NCI-H82 treated with DMSO at 0.1 percent for 48 hours (cell line): ENCODE data around the gene SUN5.
"Not testable (repeated sequence)": the region's sequence is repeated elsewhere in the genome, so short reads cannot be mapped to it uniquely, and the experiment has no call there.

Experiments used
- DNase-seq: peaks from one replicate; lab custom pipeline; 2025; ENCODE audit not compliant: unreplicated experiment; lab: John Stamatoyannopoulos, UW

SUN5 gene

GRCh38 chr20:32978009-32978335 lies 26.3 kb downstream of the SUN5 start:
- no peak for DNase-seq

- no peak for DNase-seq
These were observed 26.8 kb downstream of the SUN5 start for GRCh38 chr20:32977281-32978008.

- no peak for DNase-seq
These were observed 27.5 kb downstream of the SUN5 start for GRCh38 chr20:32976746-32977145.

- DNase-seq: no peak
These were observed 28.2 kb downstream of the SUN5 start for GRCh38 chr20:32975698-32976674.

- not testable (repeated sequence) for DNase-seq
These were observed 29.1 kb downstream of the SUN5 start for GRCh38 chr20:32975121-32975520.

- DNase-seq: not testable (repeated sequence)
These were observed 29.8 kb downstream of the SUN5 start for GRCh38 chr20:32974204-32975064.

GRCh38 chr20:32973077-32973717 lies 31.0 kb downstream of the SUN5 start:
- no peak for DNase-seq

GRCh38 chr20:32972181-32973076 lies 31.8 kb downstream of the SUN5 start:
- no peak for DNase-seq

- DNase-seq: no peak
These were observed 32.5 kb downstream of the SUN5 start for GRCh38 chr20:32971703-32972161.

- no peak for DNase-seq
These were observed 33.3 kb downstream of the SUN5 start for GRCh38 chr20:32970973-32971300.

- DNase-seq: no peak
These were observed 33.9 kb downstream of the SUN5 start for GRCh38 chr20:32970115-32970972.

- no peak for DNase-seq
These were observed 34.7 kb downstream of the SUN5 start for GRCh38 chr20:32969356-32970114.

GRCh38 chr20:32968478-32969241 lies 35.6 kb downstream of the SUN5 start:
- no peak for DNase-seq

- DNase-seq: no peak
These were observed 36.2 kb downstream of the SUN5 start for GRCh38 chr20:32967961-32968457.

GRCh38 chr20:32966881-32967781 lies 37.1 kb downstream of the SUN5 start:
- no peak for DNase-seq

GRCh38 chr20:32966382-32966781 lies 37.9 kb downstream of the SUN5 start:
- no peak for DNase-seq
